CD4-positive, alpha-beta T cell treated with Interleukin-6 for 4 hours (primary cell): ENCODE results near the gene LRRC26.

Source experiments
- DNase-seq: peaks from one replicate; pipeline ENCODE4 v3.0.0-alpha.2; 2020; ENCODE audit warnings: mixed read lengths

Gene LRRC26

GRCh38 chr9:137199411-137200121 is 29.7 kb upstream of the LRRC26 start:
- DNase-seq, result no peak

GRCh38 chr9:137198902-137199283 is 29.0 kb upstream of the LRRC26 start:
- DNase-seq, result no peak

- no peak for DNase-seq
Measured at GRCh38 chr9:137198051-137198901, 28.4 kb upstream of the LRRC26 start.

GRCh38 chr9:137195525-137196220 is 25.8 kb upstream of the LRRC26 start:
- DNase-seq, result no peak

- no peak for DNase-seq
Measured at GRCh38 chr9:137194909-137195308, 25.1 kb upstream of the LRRC26 start.

- DNase-seq, result no peak
Measured at GRCh38 chr9:137194388-137194787, 24.5 kb upstream of the LRRC26 start.

GRCh38 chr9:137193771-137194170 is 23.9 kb upstream of the LRRC26 start:
- no peak for DNase-seq

GRCh38 chr9:137192859-137193258 is 23.0 kb upstream of the LRRC26 start:
- no peak for DNase-seq

- no peak for DNase-seq
Measured at GRCh38 chr9:137192448-137192780, 22.6 kb upstream of the LRRC26 start.

- DNase-seq, result no peak
Measured at GRCh38 chr9:137191691-137192447, 22.0 kb upstream of the LRRC26 start.

- no peak for DNase-seq
Measured at GRCh38 chr9:137191245-137191644, 21.4 kb upstream of the LRRC26 start.

- DNase-seq, result no peak
Measured at GRCh38 chr9:137190315-137190856, 20.5 kb upstream of the LRRC26 start.

- no peak for DNase-seq
Measured at GRCh38 chr9:137189297-137190295, 19.7 kb upstream of the LRRC26 start.

- peak; percentile 92 for DNase-seq
Measured at GRCh38 chr9:137188490-137189296, 18.8 kb upstream of the LRRC26 start, which contains the start of the genes ANAPC2 and SSNA1. Gene ANAPC2, minus strand, starts transcription at chr9:137188560. Its CDS starts 28 bp downstream, at chr9:137188532. Gene SSNA1, plus strand, starts transcription at chr9:137188676. Its CDS starts 51 bp downstream, at chr9:137188727.

- DNase-seq, result no peak
Measured at GRCh38 chr9:137188086-137188489, 18.2 kb upstream of the LRRC26 start.

GRCh38 chr9:137187386-137187785 is 17.5 kb upstream of the LRRC26 start:
- no peak for DNase-seq

GRCh38 chr9:137186385-137186784 is 16.5 kb upstream of the LRRC26 start:
- DNase-seq, result no peak

GRCh38 chr9:137185921-137186320 is 16.1 kb upstream of the LRRC26 start:
- DNase-seq, result no peak

GRCh38 chr9:137184881-137185660 is 15.2 kb upstream of the LRRC26 start:
- no peak for DNase-seq
